Dendritic cell treated with granulocyte-macrophage colony-stimulating factor and Interleukin-4, amounts not matched to agents 40 ng/mL and 50 ng/mL, for 4 days (primary cell): ENCODE measurements around the gene SYTL2.

Source experiments
- H3K27ac Mint-ChIP-seq: one replicate; pipeline ENCODE4 v1.8.0; 2022; ENCODE audit warnings: mild to moderate bottlenecking, mixed read lengths
- H3K27me3 Mint-ChIP-seq: one replicate; pipeline ENCODE4 v1.8.0; 2022; ENCODE audit warnings: mild to moderate bottlenecking, mixed read lengths
- H3K36me3 Mint-ChIP-seq: one replicate; pipeline ENCODE4 v1.8.0; 2022; ENCODE audit warnings: low read depth, mixed read lengths
- H3K4me1 Mint-ChIP-seq: one replicate; pipeline ENCODE4 v1.8.0; 2022; ENCODE audit warnings: low read depth, mixed read lengths
- H3K4me3 Mint-ChIP-seq: one replicate; pipeline ENCODE4 v1.8.0; 2022; ENCODE audit warnings: mild to moderate bottlenecking, moderate library complexity, mixed read lengths
- H3K9me3 Mint-ChIP-seq: one replicate; pipeline ENCODE4 v1.8.0; 2022; ENCODE audit warnings: mixed read lengths
- intact Hi-C: fragments of 100-400 bp; cut with micrococcal nuclease; formaldehyde crosslinking; loops from one replicate; pipeline ENCODE4 v1.15.0; 2022

Gene SYTL2

DNA sequence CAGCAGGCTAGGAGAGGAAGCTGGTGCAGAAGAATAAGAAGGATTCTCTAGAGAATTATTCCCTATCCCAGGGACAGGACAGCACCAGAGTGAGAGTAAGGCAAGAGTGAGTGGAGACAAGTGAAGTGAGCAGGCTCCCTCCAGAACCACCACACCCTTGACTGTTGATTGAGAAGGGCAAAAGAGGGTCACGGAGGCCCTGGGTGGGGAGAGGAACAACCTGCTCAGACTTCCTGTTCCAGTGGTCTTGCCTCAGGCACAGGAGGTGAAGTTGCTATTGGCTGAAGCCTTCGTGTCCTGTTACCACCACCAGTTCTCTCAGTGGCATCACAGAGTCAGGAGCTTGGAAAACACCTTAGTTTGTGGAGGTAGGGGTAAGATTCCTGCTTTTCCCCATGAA, 73.2 kb downstream of the SYTL2 start:
- no peaks in the 10 kb centered on the region for H3K9me3 Mint-ChIP-seq
- H3K4me3 Mint-ChIP-seq = no peak overlapping the region
- intact Hi-C loops = no loop called here
- H3K27ac Mint-ChIP-seq = no peak overlapping the region
- H3K36me3 Mint-ChIP-seq = no peaks in the 10 kb centered on the region
- H3K4me1 Mint-ChIP-seq = peaks cover 5% of the 10 kb centered on the region
- no peaks in the 10 kb centered on the region for H3K27me3 Mint-ChIP-seq

DNA sequence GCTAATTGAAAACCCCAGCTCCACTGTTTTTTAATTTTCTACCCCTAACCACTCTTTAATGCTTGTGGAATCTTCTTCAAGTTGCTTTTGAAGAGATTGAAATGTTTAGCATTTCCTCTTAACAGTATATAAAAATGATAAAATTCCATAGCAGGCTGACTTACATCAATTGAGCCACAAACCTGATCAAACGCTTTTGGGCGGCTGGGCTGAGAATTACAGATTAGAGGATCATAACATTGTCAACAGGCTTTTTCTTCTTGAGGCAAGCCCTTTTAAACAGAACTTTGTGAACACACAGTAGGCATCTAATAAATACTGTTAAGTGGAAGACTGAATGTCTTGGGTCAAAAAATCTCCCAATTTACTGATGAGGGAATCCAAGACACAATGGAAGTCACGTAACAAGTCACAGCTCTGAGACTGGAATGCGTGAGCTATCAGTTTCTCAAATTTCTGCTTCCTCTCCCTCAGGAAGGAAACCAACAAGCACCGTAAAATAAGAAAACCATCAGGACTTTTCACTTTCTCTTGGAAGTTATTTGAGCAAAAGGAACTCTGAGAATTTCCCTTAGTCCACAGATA, 75.0 kb downstream of the SYTL2 start:
- no peaks in the 10 kb centered on the region for H3K9me3 Mint-ChIP-seq

DNA sequence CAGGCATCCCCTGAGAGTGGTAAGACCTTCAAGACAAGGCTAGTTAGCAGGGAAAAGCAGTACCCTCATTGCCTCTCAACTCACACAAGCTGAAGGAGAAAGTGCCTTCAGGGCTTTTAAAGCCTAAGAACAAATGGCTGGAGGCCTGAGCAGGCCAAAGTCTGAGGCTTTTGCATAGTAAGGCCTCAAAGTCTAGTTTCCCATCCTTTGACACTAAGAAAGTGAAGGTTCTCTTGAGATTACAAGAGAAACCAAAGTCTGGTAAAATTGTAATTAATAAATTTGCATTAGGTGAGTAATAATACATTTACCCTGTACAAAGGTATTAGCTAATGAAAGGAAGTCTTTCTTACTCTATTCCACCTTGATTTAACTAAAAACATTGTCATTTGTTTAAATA, 78.0 kb downstream of the SYTL2 start:
- intact Hi-C loops = no loop called here
- no peak overlapping the region for H3K27ac Mint-ChIP-seq
- H3K36me3 Mint-ChIP-seq = no peaks in the 10 kb centered on the region
- no peaks in the 10 kb centered on the region for H3K27me3 Mint-ChIP-seq
- no peaks in the 10 kb centered on the region for H3K9me3 Mint-ChIP-seq
- H3K4me1 Mint-ChIP-seq = peaks cover 5% of the 10 kb centered on the region
- H3K4me3 Mint-ChIP-seq = no peak overlapping the region

More for the DNA sequence above, 75.0 kb downstream of the SYTL2 start:
- no peak overlapping the region for H3K4me3 Mint-ChIP-seq
- H3K36me3 Mint-ChIP-seq = no peaks in the 10 kb centered on the region
- H3K27me3 Mint-ChIP-seq = no peaks in the 10 kb centered on the region
- H3K4me1 Mint-ChIP-seq = peaks cover 5% of the 10 kb centered on the region
- intact Hi-C loops = no loop called here
- no peak overlapping the region for H3K27ac Mint-ChIP-seq

DNA sequence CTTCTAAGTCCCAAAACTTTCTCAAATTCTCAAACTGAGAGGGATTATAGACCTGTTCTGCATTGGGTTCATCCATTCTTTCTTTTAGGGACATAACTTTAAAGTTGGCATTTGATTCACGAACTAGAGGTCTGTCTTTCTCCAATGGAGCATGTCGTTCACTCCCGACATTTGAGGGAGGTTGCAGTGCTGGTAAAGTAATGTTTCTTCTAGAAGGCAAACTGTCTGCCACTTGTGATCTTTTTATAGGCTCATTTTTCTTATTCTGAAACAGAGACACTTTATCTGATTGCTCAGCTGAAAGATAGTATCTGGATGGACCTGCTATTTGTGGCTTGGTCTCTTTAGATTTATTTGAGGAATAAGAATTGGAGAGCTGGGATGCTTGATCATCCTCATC, 84.6 kb downstream of the SYTL2 start:
- no peaks in the 10 kb centered on the region for H3K36me3 Mint-ChIP-seq
- no peaks in the 10 kb centered on the region for H3K4me1 Mint-ChIP-seq
- H3K9me3 Mint-ChIP-seq = no peaks in the 10 kb centered on the region
- H3K4me3 Mint-ChIP-seq = no peak overlapping the region
- intact Hi-C loops = no loop called here
- no peaks in the 10 kb centered on the region for H3K27me3 Mint-ChIP-seq
- no peak overlapping the region for H3K27ac Mint-ChIP-seq

DNA sequence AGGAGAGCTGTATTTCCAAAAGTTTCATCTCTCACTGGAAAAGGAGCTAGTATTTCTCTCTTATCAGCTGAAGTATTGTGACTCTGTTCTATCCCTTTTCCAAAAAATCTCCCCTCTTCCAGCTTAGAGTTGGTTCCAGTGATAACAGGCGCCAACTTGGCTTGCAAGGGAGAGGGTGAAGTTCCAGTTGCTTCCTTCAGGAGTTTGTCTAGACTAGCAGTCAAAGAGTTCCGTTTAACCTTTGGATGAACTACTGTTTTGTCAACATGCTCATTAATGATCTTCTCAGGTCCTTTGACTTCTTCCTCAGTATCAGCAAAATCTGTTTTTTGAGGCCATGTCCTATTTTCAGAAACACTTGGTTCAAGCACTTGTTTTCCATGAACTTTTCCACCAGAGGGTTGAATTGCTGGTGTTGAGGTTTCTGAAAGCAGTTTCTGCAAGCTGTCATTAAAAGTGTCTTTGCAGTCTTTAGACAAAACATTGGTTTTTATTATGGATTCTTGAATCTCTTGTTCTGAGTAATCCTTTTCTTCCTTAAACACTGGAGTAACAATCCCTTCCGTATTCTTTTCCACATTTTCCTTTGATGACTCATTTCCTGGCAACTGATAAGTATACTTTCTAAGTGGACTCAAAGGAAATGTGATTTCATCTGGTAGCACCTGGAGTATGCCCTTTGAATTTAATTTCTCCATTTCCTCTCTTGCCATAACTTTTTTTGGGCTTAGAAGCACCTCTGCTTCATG, 85.3 kb downstream of the SYTL2 start:
- Mint-ChIP-seq H3K27me3 (no peaks in the 10 kb centered on the region), H3K9me3 (no peaks in the 10 kb centered on the region), H3K27ac (no peak overlapping the region), H3K4me3 (no peak overlapping the region), H3K4me1 (no peaks in the 10 kb centered on the region), H3K36me3 (no peaks in the 10 kb centered on the region)
- intact Hi-C loops = no loop called here

DNA sequence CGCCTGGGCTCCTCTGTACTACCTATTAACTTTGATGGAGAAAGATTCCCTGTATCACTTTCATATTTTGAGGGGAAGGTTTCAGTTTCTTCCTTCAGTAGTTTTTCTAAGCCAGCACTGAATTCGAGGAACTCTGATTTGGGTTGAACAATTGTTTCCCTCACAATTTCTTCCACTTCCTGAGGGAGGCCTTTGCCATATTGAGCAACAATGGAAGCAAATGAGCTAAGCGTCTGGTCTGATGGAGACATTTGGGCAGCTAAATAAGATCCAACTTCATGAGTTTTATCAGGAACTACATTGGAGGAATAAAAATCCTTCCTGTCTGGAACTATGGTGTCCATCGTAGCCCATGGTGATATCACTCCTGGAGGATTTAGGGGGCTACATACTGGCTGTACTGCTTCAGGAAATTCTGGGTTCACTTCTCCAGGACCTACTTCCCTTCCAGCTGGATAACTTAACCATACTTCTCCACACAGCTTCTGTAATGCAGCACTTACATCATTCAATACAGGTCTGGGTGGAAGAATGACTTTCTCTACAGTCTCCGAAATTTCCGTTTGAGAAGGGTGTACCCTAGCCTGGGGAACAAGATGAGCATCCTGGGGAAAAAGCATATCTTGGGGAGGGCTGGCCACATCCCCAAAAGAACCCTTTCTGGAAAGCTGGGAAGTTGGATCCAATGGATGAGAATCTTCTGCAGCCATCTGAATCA, 86.0 kb downstream of the SYTL2 start:
- Mint-ChIP-seq H3K4me3 (no peak overlapping the region), H3K4me1 (no peaks in the 10 kb centered on the region), H3K36me3 (no peaks in the 10 kb centered on the region), H3K27ac (no peak overlapping the region), H3K9me3 (no peaks in the 10 kb centered on the region), H3K27me3 (no peaks in the 10 kb centered on the region)
- intact Hi-C loops = no loop called here

DNA sequence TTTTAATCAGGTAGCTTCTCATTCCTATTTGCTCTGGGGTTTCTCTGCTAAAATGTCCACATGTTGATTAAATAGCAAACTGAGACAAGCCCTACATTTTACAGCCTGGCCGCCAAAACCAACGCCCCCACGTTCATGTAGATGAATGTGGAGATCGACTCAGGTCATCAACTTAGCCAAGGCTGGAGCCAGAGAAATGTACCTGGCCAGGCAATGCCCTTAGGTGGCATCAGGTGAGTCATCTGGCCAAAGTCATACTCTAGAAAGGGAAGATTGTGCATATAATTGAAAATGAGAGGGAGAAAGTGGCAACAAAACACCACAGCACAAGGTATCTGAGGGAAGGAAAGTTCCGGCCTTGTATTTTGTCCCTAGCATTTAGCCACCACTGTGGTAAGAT, 87.9 kb downstream of the SYTL2 start:
- Mint-ChIP-seq H3K27ac (no peak overlapping the region), H3K27me3 (peaks cover 2% of the 10 kb centered on the region), H3K4me3 (no peak overlapping the region), H3K4me1 (no peaks in the 10 kb centered on the region), H3K9me3 (no peaks in the 10 kb centered on the region), H3K36me3 (no peaks in the 10 kb centered on the region)
- intact Hi-C loops = no loop called here

DNA sequence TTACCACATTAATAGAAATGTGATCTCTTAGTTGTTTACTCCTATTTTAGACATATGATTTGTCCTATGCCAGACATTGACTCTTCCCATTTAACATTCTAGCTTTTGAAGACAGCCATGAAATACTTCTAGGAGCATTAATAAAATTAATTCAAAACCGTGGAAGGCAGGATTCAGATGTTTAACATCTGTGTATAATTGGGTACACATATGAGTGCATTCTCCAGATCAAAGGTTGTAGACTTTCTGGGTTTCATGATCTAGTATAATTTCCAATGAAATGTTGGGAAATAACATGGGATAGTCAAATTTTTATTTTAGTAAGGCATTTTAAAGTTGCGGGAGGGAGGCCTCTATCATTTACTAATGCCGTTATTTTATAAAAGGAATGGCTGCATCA, 89.8 kb downstream of the SYTL2 start:
- no peaks in the 10 kb centered on the region for H3K9me3 Mint-ChIP-seq
- peaks cover 2% of the 10 kb centered on the region for H3K27me3 Mint-ChIP-seq
- no peak overlapping the region for H3K4me3 Mint-ChIP-seq
- intact Hi-C loops = no loop called here
- H3K4me1 Mint-ChIP-seq = no peaks in the 10 kb centered on the region
- no peak overlapping the region for H3K27ac Mint-ChIP-seq
- H3K36me3 Mint-ChIP-seq = no peaks in the 10 kb centered on the region

DNA sequence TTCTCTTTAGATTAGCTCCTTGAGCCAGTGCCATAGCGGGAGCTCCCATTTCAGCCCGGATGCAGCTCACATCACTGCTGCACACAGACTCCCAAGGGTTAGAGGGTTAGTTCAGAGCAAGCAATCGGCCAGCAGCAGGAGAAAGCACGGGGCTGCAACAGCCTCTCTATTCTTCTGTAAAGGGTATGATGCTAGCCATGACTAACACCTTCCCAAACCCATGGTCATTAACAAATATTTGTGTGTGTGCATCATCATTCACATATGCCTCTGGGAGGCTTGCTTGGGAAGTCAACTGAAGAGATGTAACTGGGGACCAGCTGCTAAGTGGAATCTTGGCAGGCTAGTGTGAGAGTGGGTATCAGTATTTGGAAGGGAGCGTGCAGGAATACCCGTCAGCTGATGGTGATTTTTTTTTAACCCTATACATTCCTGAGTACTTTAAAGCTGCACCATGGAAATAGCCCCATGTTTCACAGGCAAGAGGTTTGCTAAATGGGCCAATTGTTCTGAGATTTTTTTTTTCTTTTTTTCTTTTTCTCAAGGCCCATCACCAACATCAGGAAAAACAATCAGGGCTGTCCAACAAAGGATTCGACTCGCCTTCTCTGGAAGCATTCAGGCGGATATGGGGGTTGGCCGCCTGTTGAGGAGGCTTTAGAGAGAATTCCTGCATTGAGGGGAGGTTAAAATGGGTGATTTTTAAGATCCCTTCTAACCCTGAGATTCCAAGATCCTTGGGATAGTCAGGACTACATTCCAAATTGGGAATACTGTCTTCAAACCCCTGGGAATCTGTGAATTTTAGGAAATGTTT, 91.7 kb downstream of the SYTL2 start:
- intact Hi-C loops = no loop called here
- Mint-ChIP-seq H3K27ac (no peak overlapping the region), H3K4me3 (no peak overlapping the region)

DNA sequence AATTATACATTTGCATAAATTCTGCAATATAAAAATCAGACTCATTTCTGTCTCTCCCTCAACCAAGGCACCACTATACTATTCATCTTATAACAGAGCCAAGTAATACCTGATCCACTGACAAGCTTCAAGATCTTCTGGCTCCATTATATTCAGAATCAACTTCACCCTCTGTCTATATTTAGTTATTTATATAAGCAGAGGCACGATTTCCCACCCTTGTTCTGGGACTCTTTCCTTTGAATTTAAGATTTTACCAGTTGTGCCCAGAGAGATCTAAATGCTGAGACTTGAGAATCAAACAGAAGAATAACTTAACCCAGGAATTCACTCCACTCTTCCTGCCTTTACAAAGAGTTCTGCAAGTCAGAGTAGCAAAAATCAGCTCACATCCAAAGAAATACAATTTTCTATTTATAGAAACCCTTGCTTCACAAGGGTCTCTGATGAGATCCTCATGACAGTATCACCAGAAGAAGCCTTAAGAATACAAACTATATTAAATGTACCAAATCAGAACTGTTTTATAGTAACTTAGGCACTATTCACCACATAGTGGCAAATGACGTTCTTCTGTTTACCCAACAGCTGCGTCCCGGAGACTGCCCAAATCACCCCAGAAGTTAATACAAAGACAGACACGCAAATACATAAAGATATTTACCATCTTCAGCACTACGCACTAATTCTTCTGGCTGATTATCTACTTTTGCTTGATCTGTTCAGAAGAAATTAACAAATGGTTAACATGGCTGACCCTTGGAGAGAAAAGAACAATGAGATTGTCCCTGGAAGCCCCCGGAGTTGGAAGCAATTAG, 92.6 kb downstream of the SYTL2 start:
- Mint-ChIP-seq H3K27me3 (peaks cover 2% of the 10 kb centered on the region), H3K36me3 (no peaks in the 10 kb centered on the region), H3K4me3 (no peak overlapping the region), H3K27ac (no peak overlapping the region), H3K4me1 (no peaks in the 10 kb centered on the region), H3K9me3 (no peaks in the 10 kb centered on the region)
- intact Hi-C loops = no loop called here

More for the DNA sequence above, 91.7 kb downstream of the SYTL2 start:
- Mint-ChIP-seq H3K36me3 (no peaks in the 10 kb centered on the region), H3K4me1 (no peaks in the 10 kb centered on the region), H3K27me3 (peaks cover 2% of the 10 kb centered on the region), H3K9me3 (no peaks in the 10 kb centered on the region)

DNA sequence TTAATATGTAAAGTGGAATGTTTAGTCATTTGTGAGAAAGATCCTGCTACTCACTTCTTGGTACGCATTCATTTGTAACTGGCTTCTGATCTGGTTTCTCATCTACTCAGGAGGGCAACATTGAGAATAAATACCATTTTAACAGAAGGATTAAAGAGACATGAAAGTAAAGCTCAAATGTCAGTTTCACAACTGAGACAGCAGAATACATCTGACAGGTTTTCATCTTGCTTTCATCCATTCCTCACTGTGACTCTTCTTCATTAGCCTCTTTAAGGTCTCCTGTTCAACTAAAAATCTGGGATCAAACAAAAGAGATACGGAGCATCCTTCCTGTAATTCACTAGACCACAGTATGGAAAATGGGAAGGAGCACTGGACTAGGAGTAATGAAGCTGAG, 93.5 kb downstream of the SYTL2 start:
- Mint-ChIP-seq H3K27me3 (peaks cover 2% of the 10 kb centered on the region), H3K4me3 (no peak overlapping the region), H3K9me3 (no peaks in the 10 kb centered on the region), H3K36me3 (no peaks in the 10 kb centered on the region), H3K4me1 (no peaks in the 10 kb centered on the region), H3K27ac (no peak overlapping the region)
- intact Hi-C loops = no loop called here

DNA sequence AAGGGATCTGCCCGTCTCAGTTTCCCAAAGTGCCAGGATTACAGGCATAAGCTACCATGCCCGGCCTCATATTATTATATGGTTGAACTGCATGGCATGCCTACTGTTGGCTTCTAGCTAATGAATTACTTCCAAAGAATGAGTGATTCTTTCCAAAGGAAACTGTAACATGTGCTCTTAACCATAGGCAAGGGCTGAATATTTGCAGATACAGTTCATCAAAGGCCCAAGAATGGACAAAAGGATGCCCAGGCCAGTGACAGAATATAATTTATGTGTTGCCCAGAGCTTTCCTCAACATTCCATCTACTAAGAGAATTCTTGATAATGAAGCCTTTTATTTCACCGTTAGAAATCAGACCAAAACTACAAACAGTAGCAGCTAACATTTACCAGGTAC, 98.0 kb downstream of the SYTL2 start:
- H3K36me3 Mint-ChIP-seq = no peaks in the 10 kb centered on the region
- H3K9me3 Mint-ChIP-seq = no peaks in the 10 kb centered on the region
- H3K27me3 Mint-ChIP-seq = no peaks in the 10 kb centered on the region
- H3K4me3 Mint-ChIP-seq = no peak overlapping the region
- no peak overlapping the region for H3K27ac Mint-ChIP-seq
- no peaks in the 10 kb centered on the region for H3K4me1 Mint-ChIP-seq
- intact Hi-C loops = no loop called here

DNA sequence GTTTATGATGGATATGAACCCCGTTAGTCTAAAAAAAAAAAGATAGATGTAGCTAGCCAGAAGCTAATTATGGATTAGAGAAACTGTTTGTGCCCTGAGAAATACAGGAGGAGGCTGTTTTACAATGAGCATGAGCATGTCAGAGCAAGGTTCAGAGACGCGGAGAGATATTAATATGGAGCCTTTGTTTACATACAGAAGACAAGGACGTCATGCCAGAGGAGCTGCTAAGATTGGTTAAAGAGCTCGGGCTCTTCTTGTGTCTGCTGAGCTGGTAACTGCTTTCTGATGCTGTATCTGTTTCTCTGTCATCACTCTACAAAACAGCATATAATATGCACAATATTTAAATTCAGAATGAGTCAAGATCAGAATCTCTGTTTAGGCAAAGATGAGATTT, 100.0 kb downstream of the SYTL2 start:
- Mint-ChIP-seq H3K4me1 (no peaks in the 10 kb centered on the region), H3K4me3 (no peak overlapping the region), H3K27me3 (no peaks in the 10 kb centered on the region), H3K27ac (no peak overlapping the region), H3K36me3 (no peaks in the 10 kb centered on the region), H3K9me3 (no peaks in the 10 kb centered on the region)
- intact Hi-C loops = no loop called here
